Activated B cell treated with CpG ODN at 0.5 μM for 24 hours (primary cell): ENCODE results near the gene SPTBN4. TPM values are rescaled to one million over a fixed set of nuclear protein-coding genes. Genes with fewer than 3 reads are reported as not detected.

ENCODE experiments used
- ATAC-seq: fragments of 200-7000 bp; cut with Tn5 transposase; one replicate; pipeline ENCODE4 v1.10.0; 2021; ENCODE audit warnings: low read depth, mild to moderate bottlenecking, moderate library complexity
- CTCF ChIA-PET: fragments of 350-600 bp; sonication (Branson Sonifier 250); formaldehyde crosslinking; loops from one replicate; lab custom pipeline; 2021; ENCODE audit warnings: antibody characterized with exemption; lab: Charles Lee
- POLR2A ChIA-PET: fragments of 350-600 bp; sonication (Branson Sonifier 250); formaldehyde crosslinking; loops from one replicate; lab custom pipeline; 2021; ENCODE audit warnings: antibody characterized with exemption; lab: Charles Lee
- DNase-seq: peaks from one replicate; pipeline ENCODE4 v3.0.0; 2022
- H3K27ac Mint-ChIP-seq: one replicate; pipeline ENCODE4 v1.8.0; 2020; ENCODE audit warnings: mixed read lengths
- H3K27me3 Mint-ChIP-seq: one replicate; pipeline ENCODE4 v1.8.0; 2021; ENCODE audit warnings: mixed read lengths
- H3K36me3 Mint-ChIP-seq: one replicate; pipeline ENCODE4 v1.8.0; 2021; ENCODE audit warnings: low read depth, mixed read lengths
- H3K4me1 Mint-ChIP-seq: one replicate; pipeline ENCODE4 v1.8.0; 2021; ENCODE audit warnings: mixed read lengths
- H3K4me3 Mint-ChIP-seq: one replicate; pipeline ENCODE4 v1.8.0; 2020; ENCODE audit warnings: mild to moderate bottlenecking, mixed read lengths
- H3K9me3 Mint-ChIP-seq: one replicate; pipeline ENCODE4 v1.8.0; 2020; ENCODE audit warnings: mixed read lengths
- intact Hi-C: fragments of 100-400 bp; cut with micrococcal nuclease; formaldehyde crosslinking; loops from one replicate; pipeline ENCODE4 v1.15.1; 2024
- total RNA-seq: library from RNA; stranded (reverse); gene quantifications from 2 replicates; pipeline ENCODE4 v1.2.3, GENCODE V29; 2022
- TF ChIP-seq, protein P1 (sequence below): fragments of 200-600 bp; IDR thresholded peaks from one replicate; pipeline ENCODE4 v1.8.0; 2022; ENCODE audit warnings: antibody characterized with exemption, mild to moderate bottlenecking

The SPTBN4 gene
- total RNA-seq, 1 donor from 2014 or later, result 0.20 TPM

DNA sequence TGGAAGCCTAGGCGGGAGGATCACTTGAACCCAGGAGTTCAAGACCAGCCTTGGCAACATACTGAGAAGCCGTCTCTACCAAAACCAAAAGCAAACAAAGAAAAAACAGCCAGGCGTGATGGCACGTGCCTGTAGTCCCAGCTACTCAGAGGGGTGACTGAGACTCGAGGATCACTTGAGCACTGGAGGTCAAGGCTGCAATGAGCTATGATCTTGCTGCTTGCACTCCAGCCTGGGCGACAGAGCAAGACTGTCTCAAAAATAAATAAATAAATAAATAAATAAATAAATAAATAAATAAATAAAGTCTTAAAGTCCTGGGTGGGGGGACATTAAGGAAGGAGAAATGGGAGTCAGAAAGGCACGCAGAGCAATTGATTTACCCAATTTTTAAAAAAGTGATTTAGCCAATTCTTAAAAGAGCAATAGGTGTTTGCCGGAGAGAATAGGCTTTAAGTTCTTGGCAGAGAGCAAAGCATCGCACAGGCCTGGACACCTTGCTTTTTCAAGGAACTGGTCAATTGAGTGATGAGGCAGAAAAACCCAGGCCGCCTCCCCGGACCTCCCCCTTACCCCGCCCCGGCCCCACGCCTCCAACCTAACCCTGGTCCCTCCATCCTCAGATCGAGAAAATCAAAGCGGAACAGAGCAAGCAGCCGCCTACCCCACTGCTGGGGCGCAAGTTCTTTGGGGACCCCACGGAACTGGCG, 100.4 kb downstream of the SPTBN4 start:
- Mint-ChIP-seq H3K4me1 (peaks cover 21% of the 10 kb centered on the region), H3K36me3 (no peaks in the 10 kb centered on the region), H3K27ac (no peak overlapping the region), H3K4me3 (no peak overlapping the region), H3K27me3 (peaks cover 31% of the 10 kb centered on the region), H3K9me3 (peaks cover 4% of the 10 kb centered on the region)
- DNase-seq, result no peak
- TF ChIP-seq, protein P1, sequence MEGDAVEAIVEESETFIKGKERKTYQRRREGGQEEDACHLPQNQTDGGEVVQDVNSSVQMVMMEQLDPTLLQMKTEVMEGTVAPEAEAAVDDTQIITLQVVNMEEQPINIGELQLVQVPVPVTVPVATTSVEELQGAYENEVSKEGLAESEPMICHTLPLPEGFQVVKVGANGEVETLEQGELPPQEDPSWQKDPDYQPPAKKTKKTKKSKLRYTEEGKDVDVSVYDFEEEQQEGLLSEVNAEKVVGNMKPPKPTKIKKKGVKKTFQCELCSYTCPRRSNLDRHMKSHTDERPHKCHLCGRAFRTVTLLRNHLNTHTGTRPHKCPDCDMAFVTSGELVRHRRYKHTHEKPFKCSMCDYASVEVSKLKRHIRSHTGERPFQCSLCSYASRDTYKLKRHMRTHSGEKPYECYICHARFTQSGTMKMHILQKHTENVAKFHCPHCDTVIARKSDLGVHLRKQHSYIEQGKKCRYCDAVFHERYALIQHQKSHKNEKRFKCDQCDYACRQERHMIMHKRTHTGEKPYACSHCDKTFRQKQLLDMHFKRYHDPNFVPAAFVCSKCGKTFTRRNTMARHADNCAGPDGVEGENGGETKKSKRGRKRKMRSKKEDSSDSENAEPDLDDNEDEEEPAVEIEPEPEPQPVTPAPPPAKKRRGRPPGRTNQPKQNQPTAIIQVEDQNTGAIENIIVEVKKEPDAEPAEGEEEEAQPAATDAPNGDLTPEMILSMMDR, result no peak
- intact Hi-C loops, result no loop called here
- POLR2A ChIA-PET, result interaction anchor here (0.6 kb wide), 1 partner anchor 130 kb away, joined by 5 read pairs; no protein-coding TSS in a partner anchor
- no peak for ATAC-seq
- CTCF ChIA-PET, result interaction anchor here (0.8 kb wide), 1 partner anchor 68 kb away, joined by 3 read pairs; no protein-coding TSS in a partner anchor

- H3K9me3 Mint-ChIP-seq, result peaks cover 4% of the 10 kb centered on the region
- DNase-seq (no peak), ATAC-seq (no peak)
- H3K4me3 Mint-ChIP-seq, result no peak overlapping the region
- no peak overlapping the region for H3K27ac Mint-ChIP-seq
- intact Hi-C loops, result no loop called here
- ChIA-PET CTCF (interaction anchor here (0.8 to 1.8 kb wide), 2 partner anchors 31 to 67 kb away, joined by 3 to 5 read pairs; no protein-coding TSS in a partner anchor), POLR2A (no interaction called here)
- no peaks in the 10 kb centered on the region for H3K36me3 Mint-ChIP-seq
- TF ChIP-seq, protein P1, result no peak
- H3K27me3 Mint-ChIP-seq, result peaks cover 29% of the 10 kb centered on the region
- peaks cover 21% of the 10 kb centered on the region for H3K4me1 Mint-ChIP-seq
Measured at GRCh38 chr19:40567750-40568494, 101.1 kb downstream of the SPTBN4 start.

DNA sequence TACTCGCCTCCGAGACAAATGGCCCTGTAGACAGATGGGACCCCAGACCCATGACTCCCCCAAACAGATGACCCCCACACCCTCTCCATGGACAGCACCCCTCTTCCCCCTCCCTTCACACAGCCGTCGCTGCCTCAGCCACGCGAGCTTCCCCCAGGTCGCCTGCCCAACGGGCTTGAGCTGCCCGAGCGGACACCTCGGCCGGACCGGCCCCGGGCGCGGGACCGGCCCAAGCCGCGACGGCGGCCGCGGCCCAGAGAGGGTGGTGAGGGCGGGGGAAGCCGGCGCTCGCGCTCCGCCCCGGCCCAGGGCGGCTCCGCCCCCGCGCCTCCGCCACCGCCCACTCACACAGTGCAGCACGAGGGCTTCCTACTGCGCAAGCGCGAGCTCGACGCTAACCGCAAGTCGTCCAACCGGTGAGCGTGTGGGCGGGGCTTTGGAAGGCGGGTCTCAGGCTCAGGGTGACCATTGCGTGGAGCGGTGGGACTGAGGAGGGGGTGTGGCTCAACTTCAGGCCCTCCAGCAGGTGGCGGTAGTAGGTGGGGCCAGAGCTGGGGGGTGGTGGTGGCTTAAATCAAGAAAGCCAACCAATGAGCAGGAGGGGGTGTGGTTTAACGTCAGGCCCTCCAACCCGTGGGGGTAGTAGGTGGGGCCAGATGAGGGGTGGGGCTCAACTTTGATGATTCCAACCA, 103.7 kb downstream of the SPTBN4 start:
- Mint-ChIP-seq H3K27ac (peak overlapping the region; percentile 81), H3K4me1 (peaks cover 22% of the 10 kb centered on the region), H3K9me3 (peaks cover 4% of the 10 kb centered on the region), H3K4me3 (peak overlapping the region; percentile 70), H3K36me3 (no peaks in the 10 kb centered on the region), H3K27me3 (peaks cover 13% of the 10 kb centered on the region)
- DNase-seq (peak; percentile 98), ATAC-seq (peak; percentile 95)
- POLR2A ChIA-PET, result interaction anchor here (0.6 to 2.4 kb wide), 25 partner anchors 8 to 1200 kb away, joined by 3 to 25 read pairs (median 5); partner anchors contain the start of genes AKT2, BLVRB, PSMC4 and RAB4B
- intact Hi-C loops, result loop anchor here (1.0 to 5.0 kb wide), 8 partner anchors 10 to 286 kb away; partner anchors contain the start of genes AKT2, NUMBL and SERTAD3
- TF ChIP-seq, protein P1, result no peak
- CTCF ChIA-PET, result interaction anchor here (0.7 to 2.2 kb wide), 12 partner anchors 12 to 265 kb away, joined by 3 to 21 read pairs (median 5); partner anchors contain the start of genes BLVRB and LTBP4

- Mint-ChIP-seq H3K36me3 (no peaks in the 10 kb centered on the region), H3K4me1 (peaks cover 25% of the 10 kb centered on the region), H3K27ac (peak overlapping the region; percentile 81), H3K9me3 (peaks cover 4% of the 10 kb centered on the region), H3K4me3 (peak overlapping the region; percentile 39), H3K27me3 (peaks cover 9% of the 10 kb centered on the region)
- CTCF ChIA-PET, result interaction anchor here (0.6 to 2.2 kb wide), 11 partner anchors 12 to 266 kb away, joined by 3 to 21 read pairs (median 4); partner anchors contain the start of genes BLVRB and LTBP4
- POLR2A ChIA-PET, result interaction anchor here (0.6 to 2.4 kb wide), 19 partner anchors 9 to 1201 kb away, joined by 3 to 25 read pairs (median 4); partner anchors contain the start of genes AKT2, BLVRB, PSMC4 and RAB4B
- TF ChIP-seq, protein P1, result no peak
- DNase-seq (no peak), ATAC-seq (no peak)
- intact Hi-C loops, result loop anchor here (2.0 to 5.0 kb wide), 3 partner anchors 64 to 286 kb away; partner anchors contain the start of genes AKT2 and NUMBL
Measured at GRCh38 chr19:40571005-40571318, 104.2 kb downstream of the SPTBN4 start.
